Embryonic facial prominence (tissue), 1 donor: ENCODE results near the gene TARS2.

Experiments used
- DNase-seq: peaks from one replicate; pipeline ENCODE4 v3.0.0-alpha.2; 2016; ENCODE audit errors: extremely low spot score

The TARS2 gene

GRCh38 chr1:150536836-150537731 lies 49.9 kb downstream of the TARS2 start:
- DNase-seq = no peak

GRCh38 chr1:150537732-150538684 lies 50.8 kb downstream of the TARS2 start:
- DNase-seq = no peak

- no peak for DNase-seq
Observed at GRCh38 chr1:150543500-150544143, 56.4 kb downstream of the TARS2 start.

- no peak for DNase-seq
Observed at GRCh38 chr1:150544204-150544603, 57.0 kb downstream of the TARS2 start.

- DNase-seq = no peak
Observed at GRCh38 chr1:150545486-150546032, 58.3 kb downstream of the TARS2 start.

GRCh38 chr1:150546294-150546937 lies 59.2 kb downstream of the TARS2 start:
- DNase-seq = no peak

- DNase-seq = no peak
Observed at GRCh38 chr1:150548324-150548631, 61.1 kb downstream of the TARS2 start.

GRCh38 chr1:150548632-150549495 lies 61.6 kb downstream of the TARS2 start, which contains the start of gene ADAMTSL4:
Gene ADAMTSL4, plus strand, starts transcription at chr1:150549408. Its CDS starts 2,881 bp downstream, at chr1:150552289.
- DNase-seq = no peak

GRCh38 chr1:150549496-150550221 lies 62.4 kb downstream of the TARS2 start:
- DNase-seq = no peak

GRCh38 chr1:150550222-150551050 lies 63.2 kb downstream of the TARS2 start:
- no peak for DNase-seq

- DNase-seq = no peak
Observed at GRCh38 chr1:150551051-150551783, 64.0 kb downstream of the TARS2 start.

GRCh38 chr1:150551784-150552127 lies 64.5 kb downstream of the TARS2 start:
- DNase-seq = no peak

GRCh38 chr1:150552128-150552910 lies 65.1 kb downstream of the TARS2 start:
- DNase-seq = no peak

- DNase-seq = no peak
Observed at GRCh38 chr1:150552911-150553289, 65.7 kb downstream of the TARS2 start.

GRCh38 chr1:150553392-150554085 lies 66.3 kb downstream of the TARS2 start:
- no peak for DNase-seq

GRCh38 chr1:150554086-150554452 lies 66.8 kb downstream of the TARS2 start:
- DNase-seq = no peak
